GM19351 (cell line): Measurements from ENCODE around the gene ATP5F1D.
A peak's percentile ranks its signal among the peaks of the same experiment; 100 is the strongest.
"Not testable (repeated sequence)": the region's sequence is repeated elsewhere in the genome, so short reads cannot be mapped to it uniquely, and the experiment has no call there.

Experiments used
- ATAC-seq: cut with Tn5 transposase; IDR thresholded peaks from one replicate; pipeline ENCODE4 v1.9.1; 2021; ENCODE audit warnings: mild to moderate bottlenecking, moderate library complexity; ENCODE audit not compliant: unreplicated experiment

Gene ATP5F1D

GRCh38 chr19:1245494-1246264 lies 4.1 kb downstream of the ATP5F1D start:
- ATAC-seq, result no peak

GRCh38 chr19:1246265-1247087 lies 4.9 kb downstream of the ATP5F1D start:
- not testable (repeated sequence) for ATAC-seq

- ATAC-seq, result no peak
These were observed 6.2 kb downstream of the ATP5F1D start for GRCh38 chr19:1247748-1248138.

GRCh38 chr19:1248139-1248785 lies 6.7 kb downstream of the ATP5F1D start, which contains the start of gene MIDN:
Gene MIDN (plus strand): TSS chr19:1248583. CDS start chr19:1250297, 1,714 bp downstream.
- peak; percentile 23 for ATAC-seq

- peak; percentile 39 for ATAC-seq
These were observed 7.3 kb downstream of the ATP5F1D start for GRCh38 chr19:1248786-1249297.

GRCh38 chr19:1249298-1249989 lies 7.9 kb downstream of the ATP5F1D start:
- ATAC-seq, result peak; percentile 42

- ATAC-seq, result no peak
These were observed 8.5 kb downstream of the ATP5F1D start for GRCh38 chr19:1249990-1250436.

GRCh38 chr19:1250437-1251260 lies 9.1 kb downstream of the ATP5F1D start:
- ATAC-seq, result no peak

GRCh38 chr19:1251330-1252220 lies 10.0 kb downstream of the ATP5F1D start:
- ATAC-seq, result no peak

GRCh38 chr19:1252221-1252820 lies 10.8 kb downstream of the ATP5F1D start:
- ATAC-seq, result no peak

- no peak for ATAC-seq
These were observed 11.4 kb downstream of the ATP5F1D start for GRCh38 chr19:1252821-1253513.

- no peak for ATAC-seq
These were observed 12.0 kb downstream of the ATP5F1D start for GRCh38 chr19:1253514-1254080.

- no peak for ATAC-seq
These were observed 12.6 kb downstream of the ATP5F1D start for GRCh38 chr19:1254081-1254527.

- ATAC-seq, result no peak
These were observed 13.1 kb downstream of the ATP5F1D start for GRCh38 chr19:1254530-1255185.

GRCh38 chr19:1255186-1256161 lies 13.9 kb downstream of the ATP5F1D start:
- ATAC-seq, result no peak
